Mucosa of descending colon (tissue), 3 donors: ENCODE measurements around the gene GNB1. TPM values are rescaled to one million over a fixed set of nuclear protein-coding genes. Genes with fewer than 3 reads are reported as not detected.
"Not testable (repeated sequence)": the region's sequence is repeated elsewhere in the genome, so short reads cannot be mapped to it uniquely, and the experiment has no call there.

Experiments used
- ATAC-seq: fragments of 200-7000 bp; cut with Tn5 transposase; one replicate; pipeline ENCODE4 v1.9.1; 2020; ENCODE audit warnings: mild to moderate bottlenecking, moderate library complexity
- DNase-seq, 3 donors: peaks; one replicate each; pipeline ENCODE4 v3.0.0-alpha.2; 2020
- H3K36me3 ChIP-seq: fragments of 200-600 bp; one replicate; pipeline ENCODE4 v1.8.0; 2021; ENCODE audit warnings: low read depth, mild to moderate bottlenecking
- H3K4me1 ChIP-seq: fragments of 200-600 bp; one replicate; pipeline ENCODE4 v1.8.0; 2021; ENCODE audit warnings: low read depth, mild to moderate bottlenecking
- H3K4me3 ChIP-seq: fragments of 200-600 bp; one replicate; pipeline ENCODE4 v1.8.0; 2021; ENCODE audit warnings: mild to moderate bottlenecking
- H3K9me3 ChIP-seq: fragments of 200-600 bp; one replicate; pipeline ENCODE4 v1.8.0; 2021; ENCODE audit warnings: mild to moderate bottlenecking
- CTCF ChIP-seq: fragments of 200-600 bp; IDR thresholded peaks from one replicate; pipeline ENCODE4 v1.8.0; 2022; ENCODE audit warnings: antibody characterized with exemption, mild to moderate bottlenecking
- intact Hi-C, 2 donors: fragments of 100-400 bp; cut with DNase I in 1 of 2; cut with micrococcal nuclease in 1 of 2; formaldehyde crosslinking; loops; one replicate each; pipeline versions ENCODE4 v1.11.0 to v1.11.1; 2022; cut with DNase I, micrococcal nuclease
- total RNA-seq, 3 donors: library from RNA; stranded (reverse); fragmentation: NEBNext Ultra II Directional in 2 of 3; extraction: Animal tissue kit (Norgen Biotek cat#: 25700) in 2 of 3; gene quantifications; one replicate each; pipeline versions ENCODE4 v1.2.1 to v1.2.4, GENCODE V29; 2021 to 2023
- donor health status: DM: no; HTN: no; CAD: no; lungs with moderate emphysema.
- donor health status: DM: no; HTN: no; CAD: no.
- donor health status: DM: no; HTN: yes; CAD: no.

The GNB1 gene
- total RNA-seq, 3 donors from 2014 or later = 314 to 329 (median 318) TPM

GRCh38 chr1:1858382-1859086 is 32.4 kb downstream of the GNB1 start:
- peak; percentile 65 to 89 (median 66) for DNase-seq
- H3K9me3 ChIP-seq = no peaks in the 10 kb centered on the region
- ATAC-seq = peak; percentile 90
- TF ChIP-seq CTCF = no peak
- peaks cover 51% of the 10 kb centered on the region for H3K4me1 ChIP-seq
- H3K4me3 ChIP-seq = no peak overlapping the region
- no peaks in the 10 kb centered on the region for H3K36me3 ChIP-seq
- intact Hi-C loops = no loop called here

- no peaks in the 10 kb centered on the region for H3K9me3 ChIP-seq
- TF ChIP-seq CTCF = no peak
- no peak for DNase-seq
- H3K4me1 ChIP-seq = peaks cover 51% of the 10 kb centered on the region
- no peak overlapping the region for H3K4me3 ChIP-seq
- no peaks in the 10 kb centered on the region for H3K36me3 ChIP-seq
- intact Hi-C loops = no loop called here
- ATAC-seq = peak; percentile 47
Observed at GRCh38 chr1:1857096-1857703, 33.7 kb downstream of the GNB1 start.

- H3K4me3 ChIP-seq, H3K36me3 ChIP-seq, intact Hi-C loops, DNase-seq, H3K9me3 ChIP-seq, ATAC-seq: not testable (repeated sequence)
- H3K4me1 ChIP-seq = peaks cover 46% of the 10 kb centered on the region
Observed at GRCh38 chr1:1856161-1856560, 34.7 kb downstream of the GNB1 start.

- H3K4me3 ChIP-seq = no peak overlapping the region
- no peak for DNase-seq
- H3K4me1 ChIP-seq = peaks cover 23% of the 10 kb centered on the region
- intact Hi-C loops = no loop called here
- H3K9me3 ChIP-seq = no peaks in the 10 kb centered on the region
- no peak for TF ChIP-seq CTCF
- no peaks in the 10 kb centered on the region for H3K36me3 ChIP-seq
- no peak for ATAC-seq
Observed at GRCh38 chr1:1853593-1854257, 37.2 kb downstream of the GNB1 start.

DNA sequence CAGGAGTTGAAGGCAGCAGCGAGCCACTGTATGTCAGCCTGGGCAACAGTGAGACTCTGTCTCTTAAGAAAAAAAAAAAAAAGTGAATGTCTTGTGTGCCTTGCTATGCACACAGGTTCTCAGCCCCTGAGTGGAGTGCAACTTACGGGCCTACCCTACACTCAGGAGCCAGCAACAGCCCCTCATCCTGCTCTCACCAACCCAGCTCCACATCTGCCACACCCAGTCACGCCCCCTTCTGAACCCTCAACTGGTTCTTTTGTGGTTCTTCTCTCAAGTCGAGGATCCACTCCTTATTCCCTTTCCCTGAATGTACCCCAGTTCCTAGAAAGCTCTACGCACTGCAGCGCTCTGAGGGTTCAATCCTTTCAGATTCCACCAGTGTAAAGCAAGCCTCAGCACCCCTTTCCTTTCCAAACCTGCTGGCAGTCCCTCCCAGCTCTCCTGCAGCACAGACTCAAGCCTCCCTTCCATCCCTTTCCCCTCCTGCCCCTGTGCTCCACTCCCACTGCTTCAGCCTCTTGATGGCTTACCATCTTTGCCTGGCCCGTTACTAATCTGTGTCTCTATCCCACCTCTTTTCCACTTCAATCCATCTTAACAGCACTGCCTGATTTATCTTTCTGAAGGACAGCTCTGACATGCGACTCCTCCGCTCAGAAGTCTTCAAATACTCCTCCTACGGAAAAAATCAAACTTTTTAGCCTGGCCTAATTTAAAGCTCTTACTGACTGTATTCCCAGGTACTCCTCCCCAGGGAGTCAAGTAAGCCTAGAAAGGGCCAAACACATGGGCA is 38.1 kb downstream of the GNB1 start:
- H3K4me1 ChIP-seq = peaks cover 25% of the 10 kb centered on the region
- no peak for TF ChIP-seq CTCF
- no peak overlapping the region for H3K4me3 ChIP-seq
- ATAC-seq (no peak), DNase-seq (no peak)
- no peaks in the 10 kb centered on the region for H3K9me3 ChIP-seq
- intact Hi-C loops = no loop called here
- no peaks in the 10 kb centered on the region for H3K36me3 ChIP-seq
